ENCODE measurements around the gene MCC.

The MCC gene

GRCh38 chr5:113214606-113215323 is 273.5 kb downstream of the MCC start:
- Mint-ChIP-seq H3K9me3 (no peaks in the 10 kb centered on the region), H3K27me3 (peaks cover 20% of the 10 kb centered on the region), H3K4me1 (no peaks in the 10 kb centered on the region), H3K36me3 (ENCODE audit: insufficient read depth) (no peaks in the 10 kb centered on the region), H3K27ac (ENCODE audit: low read depth) (no peak overlapping the region), H3K4me3 (no peak overlapping the region)
- DNase-seq (ENCODE audit: low spot score in 2 of 2) (no peak), ATAC-seq (replicated peaks; ENCODE audit: extremely low read depth, poor library complexity, severe bottlenecking) (no peak)

- peaks cover 20% of the 10 kb centered on the region for H3K27me3 Mint-ChIP-seq
- DNase-seq (ENCODE audit: low spot score in 2 of 2): no peak
- H3K36me3 Mint-ChIP-seq (ENCODE audit: insufficient read depth): no peaks in the 10 kb centered on the region
- ATAC-seq (replicated peaks; ENCODE audit: extremely low read depth, poor library complexity, severe bottlenecking): no peak
- H3K4me1 Mint-ChIP-seq: no peaks in the 10 kb centered on the region
- no peak overlapping the region for H3K27ac Mint-ChIP-seq (ENCODE audit: low read depth)
- H3K9me3 Mint-ChIP-seq: no peaks in the 10 kb centered on the region
- H3K4me3 Mint-ChIP-seq: no peak overlapping the region
Observed at GRCh38 chr5:113213551-113214425, 274.5 kb downstream of the MCC start.

GRCh38 chr5:113212244-113212920 is 275.9 kb downstream of the MCC start:
- H3K27me3 Mint-ChIP-seq: peaks cover 6% of the 10 kb centered on the region
- DNase-seq (ENCODE audit: low spot score in 2 of 2): no peak
- ATAC-seq (replicated peaks; ENCODE audit: extremely low read depth, poor library complexity, severe bottlenecking): no peak
- H3K4me3 Mint-ChIP-seq: no peak overlapping the region
- H3K27ac Mint-ChIP-seq (ENCODE audit: low read depth): no peak overlapping the region
- no peaks in the 10 kb centered on the region for H3K9me3 Mint-ChIP-seq
- no peaks in the 10 kb centered on the region for H3K4me1 Mint-ChIP-seq
- H3K36me3 Mint-ChIP-seq (ENCODE audit: insufficient read depth): no peaks in the 10 kb centered on the region

- Mint-ChIP-seq H3K36me3 (ENCODE audit: insufficient read depth) (no peaks in the 10 kb centered on the region), H3K4me3 (no peak overlapping the region), H3K9me3 (no peaks in the 10 kb centered on the region), H3K27ac (ENCODE audit: low read depth) (no peak overlapping the region), H3K27me3 (no peaks in the 10 kb centered on the region), H3K4me1 (no peaks in the 10 kb centered on the region)
- ATAC-seq (replicated peaks; ENCODE audit: extremely low read depth, poor library complexity, severe bottlenecking) (no peak), DNase-seq (ENCODE audit: low spot score in 2 of 2) (no peak)
Observed at GRCh38 chr5:113209498-113209897, 278.8 kb downstream of the MCC start.

- Mint-ChIP-seq H3K27me3 (no peaks in the 10 kb centered on the region), H3K4me1 (no peaks in the 10 kb centered on the region), H3K9me3 (no peaks in the 10 kb centered on the region), H3K36me3 (ENCODE audit: insufficient read depth) (no peaks in the 10 kb centered on the region), H3K27ac (ENCODE audit: low read depth) (no peak overlapping the region), H3K4me3 (no peak overlapping the region)
- DNase-seq (ENCODE audit: low spot score in 2 of 2): no peak
- ATAC-seq (replicated peaks; ENCODE audit: extremely low read depth, poor library complexity, severe bottlenecking): no peak
Observed at GRCh38 chr5:113205807-113206206, 282.4 kb downstream of the MCC start.

GRCh38 chr5:113205323-113205722 is 282.9 kb downstream of the MCC start:
- Mint-ChIP-seq H3K27me3 (no peaks in the 10 kb centered on the region), H3K27ac (ENCODE audit: low read depth) (no peak overlapping the region), H3K4me3 (no peak overlapping the region), H3K4me1 (no peaks in the 10 kb centered on the region), H3K9me3 (no peaks in the 10 kb centered on the region), H3K36me3 (ENCODE audit: insufficient read depth) (no peaks in the 10 kb centered on the region)
- ATAC-seq (replicated peaks; ENCODE audit: extremely low read depth, poor library complexity, severe bottlenecking) (no peak), DNase-seq (ENCODE audit: low spot score in 2 of 2) (no peak)

GRCh38 chr5:113204525-113205161 is 283.6 kb downstream of the MCC start:
- Mint-ChIP-seq H3K4me1 (no peaks in the 10 kb centered on the region), H3K4me3 (no peak overlapping the region), H3K9me3 (no peaks in the 10 kb centered on the region), H3K36me3 (ENCODE audit: insufficient read depth) (no peaks in the 10 kb centered on the region), H3K27me3 (no peaks in the 10 kb centered on the region), H3K27ac (ENCODE audit: low read depth) (no peak overlapping the region)
- no peak for ATAC-seq (replicated peaks; ENCODE audit: extremely low read depth, poor library complexity, severe bottlenecking)
- DNase-seq (ENCODE audit: low spot score in 2 of 2): no peak

GRCh38 chr5:113203916-113204315 is 284.3 kb downstream of the MCC start:
- H3K36me3 Mint-ChIP-seq (ENCODE audit: insufficient read depth): no peaks in the 10 kb centered on the region
- no peaks in the 10 kb centered on the region for H3K9me3 Mint-ChIP-seq
- DNase-seq (ENCODE audit: low spot score in 2 of 2): no peak
- H3K4me3 Mint-ChIP-seq: no peak overlapping the region
- no peak for ATAC-seq (replicated peaks; ENCODE audit: extremely low read depth, poor library complexity, severe bottlenecking)
- no peaks in the 10 kb centered on the region for H3K4me1 Mint-ChIP-seq
- H3K27me3 Mint-ChIP-seq: no peaks in the 10 kb centered on the region
- no peak overlapping the region for H3K27ac Mint-ChIP-seq (ENCODE audit: low read depth)

- Mint-ChIP-seq H3K36me3 (ENCODE audit: insufficient read depth) (no peaks in the 10 kb centered on the region), H3K27ac (ENCODE audit: low read depth) (no peak overlapping the region), H3K9me3 (no peaks in the 10 kb centered on the region), H3K4me3 (no peak overlapping the region), H3K4me1 (no peaks in the 10 kb centered on the region), H3K27me3 (no peaks in the 10 kb centered on the region)
- ATAC-seq (replicated peaks; ENCODE audit: extremely low read depth, poor library complexity, severe bottlenecking) (no peak), DNase-seq (ENCODE audit: low spot score in 2 of 2) (no peak)
Observed at GRCh38 chr5:113202746-113203716, 285.2 kb downstream of the MCC start.

GRCh38 chr5:113202287-113202686 is 286.0 kb downstream of the MCC start:
- DNase-seq (ENCODE audit: low spot score in 2 of 2) (no peak), ATAC-seq (replicated peaks; ENCODE audit: extremely low read depth, poor library complexity, severe bottlenecking) (no peak)
- H3K27ac Mint-ChIP-seq (ENCODE audit: low read depth): no peak overlapping the region
- no peaks in the 10 kb centered on the region for H3K9me3 Mint-ChIP-seq
- H3K4me1 Mint-ChIP-seq: no peaks in the 10 kb centered on the region
- no peak overlapping the region for H3K4me3 Mint-ChIP-seq
- no peaks in the 10 kb centered on the region for H3K27me3 Mint-ChIP-seq
- no peaks in the 10 kb centered on the region for H3K36me3 Mint-ChIP-seq (ENCODE audit: insufficient read depth)

- Mint-ChIP-seq H3K4me1 (no peaks in the 10 kb centered on the region), H3K27me3 (no peaks in the 10 kb centered on the region), H3K4me3 (no peak overlapping the region), H3K27ac (ENCODE audit: low read depth) (no peak overlapping the region), H3K9me3 (no peaks in the 10 kb centered on the region), H3K36me3 (ENCODE audit: insufficient read depth) (no peaks in the 10 kb centered on the region)
- ATAC-seq (replicated peaks; ENCODE audit: extremely low read depth, poor library complexity, severe bottlenecking): no peak
- DNase-seq (ENCODE audit: low spot score in 2 of 2): no peak
Observed at GRCh38 chr5:113201715-113202114, 286.5 kb downstream of the MCC start.

Data from central memory CD8-positive, alpha-beta T cell (primary cell).